Muscle of back (tissue), 11 donors: ENCODE results near the gene MXRA8. TPM values are rescaled to one million over a fixed set of nuclear protein-coding genes. Genes with fewer than 3 reads are reported as not detected.
"Not testable (repeated sequence)": the region's sequence is repeated elsewhere in the genome, so short reads cannot be mapped to it uniquely, and the experiment has no call there.

Experiments used
- DNase-seq, 3 donors: peaks; one replicate each; pipeline versions ENCODE4 v3.0.0 to v3.0.0-alpha.2; 2013
- polyA plus RNA-seq, 10 donors: library from polyadenylated mRNA; unstranded; fragments of 120-200 nt; gene quantifications; one replicate each; pipeline ENCODE4 v1.2.1, GENCODE V29; 2013; ENCODE audit not compliant: insufficient read length in 10 of 10

The MXRA8 gene
- polyA plus RNA-seq, 10 donors, result 52.6 to 111 (median 69.8) TPM

DNA sequence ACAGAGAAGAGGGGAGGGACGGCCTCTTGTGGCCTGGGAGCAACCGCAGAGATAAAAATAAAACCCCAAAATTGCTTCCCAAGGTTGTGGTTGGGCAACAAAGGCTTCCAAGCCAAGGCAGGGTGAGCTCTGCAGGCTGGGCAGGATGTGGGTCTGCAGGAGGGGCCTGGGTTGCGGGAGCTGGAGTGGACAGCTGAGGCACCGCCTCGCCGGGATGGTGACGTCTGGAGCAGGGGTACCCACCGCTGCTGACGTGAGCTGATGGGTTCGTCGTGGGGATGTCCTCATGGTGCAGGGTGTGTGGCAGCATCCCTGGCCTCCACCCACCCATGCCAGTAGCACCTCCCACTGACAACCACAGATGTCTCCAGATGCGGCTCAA is 13.0 kb upstream of the MXRA8 start:
- DNase-seq, result no peak

DNA sequence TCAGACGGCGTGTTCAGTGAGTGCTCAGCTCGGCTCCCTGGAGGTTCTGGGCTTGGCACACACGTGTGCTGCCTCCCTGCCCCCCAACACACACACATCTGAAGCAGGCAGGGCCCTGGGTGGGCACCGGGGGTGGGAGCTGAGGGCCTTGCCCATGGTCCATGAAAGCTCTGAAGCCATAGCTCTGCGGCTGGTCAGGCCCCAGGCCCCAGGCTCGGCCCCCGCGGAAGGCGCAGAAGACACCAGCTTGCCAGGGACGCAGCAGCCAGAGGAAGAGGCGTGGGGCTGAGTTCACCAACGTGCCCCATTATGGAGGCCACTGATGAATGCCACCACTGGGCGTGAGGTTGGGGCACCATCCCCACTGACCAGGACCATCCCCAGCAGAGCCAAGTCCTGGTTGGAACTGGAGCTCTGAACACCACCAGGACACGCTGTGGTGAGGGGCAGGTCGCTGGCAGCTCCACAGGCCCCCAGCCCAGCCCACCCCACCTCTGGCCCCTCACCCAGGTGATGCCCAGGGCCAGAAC is 12.5 kb upstream of the MXRA8 start:
- DNase-seq, result no peak

DNA sequence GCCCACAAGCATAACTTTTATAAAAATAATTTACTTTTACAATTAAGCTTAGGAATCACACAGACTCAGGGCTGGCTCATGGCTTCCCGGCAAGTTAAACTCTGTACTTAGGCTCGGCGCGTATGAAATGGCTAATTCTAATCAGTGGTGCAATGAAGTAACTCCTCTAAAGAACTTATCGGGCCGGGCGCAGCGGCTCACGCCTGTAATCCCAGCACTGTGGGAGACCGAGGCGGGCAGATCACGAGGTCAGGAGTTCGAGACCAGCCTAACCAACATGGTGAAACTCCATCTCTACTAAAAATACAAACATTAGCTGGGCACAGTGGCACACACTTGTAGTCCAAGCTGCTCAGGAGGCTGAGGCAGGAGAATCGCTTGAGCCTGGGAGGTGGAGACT is 11.7 kb upstream of the MXRA8 start:
- not testable (repeated sequence) for DNase-seq

DNA sequence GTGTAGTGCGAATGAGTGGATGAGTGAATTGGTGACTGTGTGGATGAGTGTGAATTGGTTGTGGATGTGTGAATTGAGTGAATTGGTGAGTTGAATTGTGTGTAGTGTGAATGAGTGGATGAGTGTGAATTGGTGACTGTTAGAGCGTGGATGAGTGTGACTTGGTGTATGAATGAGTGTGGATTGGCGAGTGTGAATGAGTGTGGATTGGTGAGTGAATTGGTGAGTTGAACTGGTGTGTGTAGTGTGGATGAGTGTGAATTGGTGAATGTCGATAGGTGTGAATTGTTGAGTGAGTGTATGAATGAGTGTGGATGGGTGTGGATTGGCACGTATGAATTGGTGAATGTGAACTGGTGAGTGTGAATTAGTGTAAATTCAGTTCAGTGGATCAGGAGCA is 9.0 kb upstream of the MXRA8 start:
- no peak for DNase-seq

DNA sequence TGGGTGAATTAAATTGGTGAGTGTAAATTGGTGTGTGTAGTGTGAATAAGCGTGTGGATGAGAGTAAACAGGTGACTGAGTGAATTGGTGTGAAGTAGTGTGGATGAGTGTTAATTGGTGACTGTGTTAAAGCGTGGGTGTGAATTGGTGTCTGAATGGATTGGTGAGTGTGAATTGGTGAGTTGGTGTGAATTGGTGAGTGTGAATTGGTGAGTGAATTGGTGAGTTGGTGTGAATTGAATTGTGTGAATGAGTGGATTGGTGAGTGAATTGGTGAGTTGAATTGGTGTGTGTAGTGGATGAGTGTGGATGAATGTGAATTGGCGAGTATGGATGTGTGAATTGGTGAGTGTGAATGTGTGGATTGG is 8.3 kb upstream of the MXRA8 start:
- no peak for DNase-seq

DNA sequence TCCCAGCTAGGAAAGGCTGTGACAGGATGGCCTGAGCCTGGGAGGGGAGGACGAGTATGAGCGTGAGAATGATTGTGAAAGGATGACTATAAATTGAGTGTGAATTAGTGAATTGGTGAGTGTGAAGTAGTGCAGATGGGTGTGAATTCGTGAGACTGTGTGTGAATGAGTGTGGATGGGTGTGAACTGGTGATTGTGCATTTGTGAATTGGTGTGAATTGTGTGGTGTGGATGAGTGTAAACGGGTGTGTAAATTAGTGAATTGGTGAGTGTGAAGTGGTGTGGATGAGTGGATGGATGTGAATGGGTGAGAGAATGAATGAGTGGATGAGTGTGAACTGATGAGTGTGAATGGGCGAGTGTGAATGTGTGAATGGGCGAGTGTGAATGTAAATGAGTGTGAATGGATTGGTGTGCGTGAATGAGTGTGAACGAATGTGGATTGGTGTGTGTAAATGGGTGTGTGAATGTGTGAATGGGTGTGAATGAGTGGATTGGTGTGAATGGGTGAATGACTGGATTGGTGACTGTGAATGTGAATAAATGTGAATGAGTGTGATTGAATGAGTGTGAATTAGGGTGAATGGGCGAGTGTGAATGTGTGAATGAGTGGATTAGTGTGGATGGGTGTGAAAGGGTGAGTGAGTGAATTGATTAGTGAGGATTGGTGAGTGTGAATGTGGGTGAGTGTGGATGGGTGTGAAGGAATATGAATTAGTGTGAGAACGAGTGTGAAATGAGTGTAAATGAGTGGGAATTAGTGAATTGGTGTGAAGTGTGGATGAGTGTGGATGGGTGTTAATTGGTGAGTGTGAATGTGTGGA is 7.7 kb upstream of the MXRA8 start:
- DNase-seq, result no peak

DNA sequence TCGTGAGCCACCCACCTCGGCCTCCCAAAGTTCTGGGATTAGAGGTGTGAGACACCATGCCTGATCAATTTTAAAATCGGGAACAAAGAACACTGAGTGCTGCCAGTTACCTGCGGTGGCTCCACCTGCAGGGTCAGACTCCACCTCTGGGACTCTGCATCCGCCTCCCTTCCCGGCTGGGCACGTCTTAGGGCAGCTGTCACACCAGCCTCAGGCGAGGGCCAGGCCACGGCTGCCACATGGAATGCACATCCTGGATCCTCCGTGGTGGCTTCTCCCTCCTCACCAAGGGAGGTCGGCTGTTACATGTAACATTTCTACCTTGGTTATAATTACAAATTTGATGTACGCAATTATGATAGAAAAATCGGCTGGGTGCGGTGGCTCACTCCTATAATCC is 5.9 kb upstream of the MXRA8 start:
- no peak for DNase-seq

DNA sequence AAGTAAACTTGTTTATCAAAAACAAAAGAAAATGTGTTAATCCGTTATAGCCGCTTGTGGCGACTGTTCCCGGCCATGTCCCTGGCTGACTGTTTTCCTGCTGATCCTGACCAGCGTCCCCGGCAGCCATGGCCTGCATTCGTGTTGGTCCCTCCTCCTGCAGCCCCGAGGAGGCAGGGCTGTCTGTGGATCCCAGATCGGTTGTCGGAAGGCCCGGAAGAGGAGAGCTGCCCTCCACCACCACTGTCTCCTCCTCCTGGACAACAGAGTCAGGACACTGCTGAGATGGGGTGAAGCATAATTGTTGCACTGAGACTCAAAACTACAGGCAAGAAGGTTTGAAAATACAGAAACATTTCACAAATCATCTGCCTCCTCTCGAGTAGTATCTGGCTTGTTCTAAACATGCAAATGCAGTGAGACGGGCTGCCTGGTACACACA is 3.6 kb upstream of the MXRA8 start:
- DNase-seq, result peak; percentile 65 to 89 (median 78)

DNA sequence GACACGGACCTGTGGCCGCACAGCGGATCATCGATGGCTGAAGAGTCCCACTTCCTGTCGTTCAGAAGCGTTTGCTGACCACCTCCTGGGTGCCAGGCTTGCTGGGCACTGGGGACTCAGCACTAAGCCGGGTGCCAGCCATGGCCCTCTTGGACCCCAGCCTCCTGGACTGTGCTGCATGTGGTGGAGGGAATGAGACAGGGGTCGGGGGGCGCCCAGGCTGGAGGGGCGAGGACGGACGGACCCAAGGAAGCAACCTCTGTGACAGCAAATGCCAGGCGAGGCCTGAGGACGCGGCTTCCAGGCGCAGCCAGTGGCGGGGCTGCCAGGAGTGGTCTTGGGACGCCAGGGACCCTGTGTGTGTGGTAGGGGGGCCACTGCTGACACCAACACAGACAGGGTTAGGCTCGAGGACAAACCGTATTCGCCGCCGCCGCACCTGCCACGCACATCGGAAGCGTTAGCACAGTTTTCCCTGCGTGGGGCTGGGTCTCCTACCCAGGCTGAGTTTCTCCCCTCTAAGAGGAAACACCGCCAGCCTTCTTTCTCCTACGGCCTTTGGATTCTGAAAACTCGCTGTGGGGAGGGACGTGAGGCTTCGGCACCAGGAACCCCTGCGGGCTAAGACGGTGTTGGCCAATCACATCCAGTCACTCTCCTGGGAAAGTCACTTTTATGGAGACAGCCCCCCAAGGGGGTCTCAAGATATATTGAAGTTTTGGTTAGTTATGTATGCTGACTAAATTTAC is 3.1 kb upstream of the MXRA8 start:
- peak in 1 of 3 donors; percentile 49 for DNase-seq

DNA sequence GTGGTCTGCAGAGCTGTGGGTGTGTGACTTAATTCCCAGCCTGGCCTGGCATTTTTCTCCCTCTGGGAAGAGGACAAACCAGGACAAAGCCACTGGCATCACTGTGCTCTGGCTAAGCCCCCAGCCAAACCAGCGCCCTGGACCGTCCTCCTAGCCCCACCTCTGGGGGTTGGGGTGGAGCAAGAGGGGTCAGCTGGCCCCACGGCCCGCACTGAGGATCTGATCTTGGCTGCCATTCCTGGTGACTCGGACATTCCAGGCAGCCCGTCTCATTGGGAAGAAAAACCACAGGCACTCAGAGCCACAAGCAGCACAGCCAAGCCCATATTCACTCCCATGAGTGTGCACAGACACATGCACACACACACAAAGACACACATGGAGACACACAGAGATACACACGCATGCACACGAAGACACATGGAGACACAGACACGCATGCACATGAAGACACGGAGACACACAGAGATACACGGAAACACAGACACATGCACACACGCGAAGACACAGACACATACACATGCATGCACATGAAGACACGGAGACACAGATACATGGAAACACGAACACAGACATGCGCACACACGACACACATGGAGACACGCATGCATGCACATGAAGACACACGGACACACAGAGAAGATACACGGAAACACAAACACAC is 2.3 kb upstream of the MXRA8 start:
- peak; percentile 77 to 86 (median 83) for DNase-seq

DNA sequence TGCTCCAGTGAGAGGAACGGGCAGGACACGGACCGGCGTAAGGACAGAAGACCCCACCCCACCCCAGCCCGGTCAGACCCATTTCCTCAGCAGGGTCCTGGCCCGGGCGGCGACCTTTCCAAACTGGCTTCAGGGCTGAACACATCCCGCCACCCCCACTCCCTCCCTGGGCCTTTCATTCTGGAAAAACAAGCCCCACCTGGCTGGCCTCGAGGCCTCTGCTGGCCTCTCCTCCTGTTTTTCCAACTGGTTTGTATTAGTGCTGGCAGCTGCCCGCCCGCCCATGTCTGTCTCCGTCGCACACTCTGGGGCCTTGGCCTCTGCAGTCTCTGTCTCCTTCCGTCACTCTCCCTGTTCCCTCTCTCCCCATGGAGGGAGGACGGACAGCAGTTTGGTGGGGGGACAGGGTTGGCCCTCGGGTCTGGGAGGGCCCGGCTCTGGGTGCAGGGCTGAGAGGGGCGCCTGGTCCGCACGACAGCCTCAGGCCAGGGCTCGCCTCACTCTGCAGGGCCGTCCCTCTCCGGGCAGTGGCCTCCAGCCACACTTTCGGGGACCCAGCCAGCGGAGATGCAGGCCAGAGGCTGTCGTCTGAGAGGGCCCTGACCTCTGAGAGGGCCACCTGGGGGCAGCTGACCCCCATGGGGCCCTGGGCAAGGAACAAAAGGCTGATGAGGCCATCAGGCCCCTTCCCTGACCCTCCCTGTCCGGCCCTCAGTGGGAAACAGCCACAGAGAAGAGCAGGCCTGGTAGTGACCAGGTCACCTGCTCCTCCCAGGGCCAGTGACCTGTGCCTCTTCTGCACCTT is 1.5 kb upstream of the MXRA8 start:
- DNase-seq, result peak; percentile 64 to 91 (median 78)

DNA sequence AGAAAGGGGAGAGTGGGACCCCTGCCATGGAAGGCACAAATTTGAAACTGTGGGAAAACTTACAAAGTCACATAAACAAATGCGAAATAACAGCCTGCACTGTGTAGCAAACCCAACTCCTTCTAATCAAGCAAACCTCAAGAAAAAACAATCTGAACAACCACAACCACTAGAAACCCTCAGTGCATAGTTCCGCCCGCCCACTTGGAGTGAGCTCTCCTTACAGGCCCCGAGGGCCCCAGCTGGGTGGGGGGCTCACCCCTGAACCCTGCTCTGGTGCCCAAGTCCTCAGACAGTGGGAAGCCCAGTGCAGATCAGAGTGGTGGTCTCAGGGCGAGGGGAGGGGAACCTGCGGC is 931 bp upstream of the MXRA8 start:
- peak; percentile 40 to 72 (median 58) for DNase-seq

DNA sequence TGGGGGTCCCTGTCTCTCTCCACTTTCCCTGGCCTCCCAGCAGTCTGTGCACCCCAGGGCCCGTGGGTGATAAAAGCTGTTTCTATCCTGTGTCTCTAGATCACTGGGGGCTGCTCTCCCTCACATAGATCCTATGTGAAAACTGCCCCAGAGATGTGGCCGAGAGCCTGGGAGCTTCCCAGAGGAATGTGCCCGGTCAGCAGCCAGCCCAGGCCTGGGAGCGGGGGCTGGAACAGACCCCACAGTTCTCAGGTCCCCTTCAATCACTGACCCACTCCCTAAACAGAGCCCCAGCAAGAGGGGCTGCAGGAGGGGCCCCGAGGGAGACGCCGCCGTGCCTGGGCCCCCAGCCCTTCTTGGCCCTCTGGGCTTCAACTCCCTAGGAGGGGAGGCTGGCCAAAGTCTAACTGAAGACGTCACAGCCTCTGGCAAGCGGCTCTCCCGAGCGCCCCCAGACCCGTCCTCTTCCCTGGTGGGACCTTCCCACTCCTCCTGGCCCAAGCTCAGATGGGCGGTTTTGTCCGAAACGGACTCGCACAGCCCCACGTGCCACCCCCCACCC is 403 bp downstream of the MXRA8 start:
- peak in 1 of 3 donors; percentile 62 for DNase-seq

DNA sequence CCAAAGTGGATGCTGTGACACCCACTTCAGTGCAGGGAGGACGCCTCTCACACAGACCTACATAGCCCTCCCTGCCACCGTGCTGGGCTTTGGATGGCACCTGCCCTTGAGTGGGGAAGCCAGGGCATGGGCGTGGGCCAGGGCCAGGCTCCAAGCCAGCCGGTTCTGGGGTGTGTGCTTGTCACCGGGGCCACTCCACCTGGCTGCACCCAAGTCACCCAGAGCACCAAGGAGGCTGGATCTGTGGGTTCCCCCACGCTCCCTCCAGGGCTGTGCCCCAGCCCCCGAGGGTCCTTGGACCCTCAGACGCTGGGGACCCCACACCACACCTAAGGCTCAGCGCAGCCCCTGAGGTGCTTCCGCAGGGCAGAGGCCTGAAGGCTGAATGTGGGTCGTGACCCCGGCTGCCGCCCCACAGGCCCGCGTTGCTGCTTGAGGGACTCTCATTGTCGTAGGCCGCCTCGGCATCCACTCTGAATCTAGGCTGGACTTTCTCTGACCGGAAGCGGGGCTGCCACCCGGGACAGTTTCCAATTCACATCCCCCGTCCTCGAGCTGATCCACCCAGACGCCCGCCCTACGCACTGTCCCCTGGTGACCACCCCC is 1.5 kb downstream of the MXRA8 start:
- DNase-seq, result no peak

DNA sequence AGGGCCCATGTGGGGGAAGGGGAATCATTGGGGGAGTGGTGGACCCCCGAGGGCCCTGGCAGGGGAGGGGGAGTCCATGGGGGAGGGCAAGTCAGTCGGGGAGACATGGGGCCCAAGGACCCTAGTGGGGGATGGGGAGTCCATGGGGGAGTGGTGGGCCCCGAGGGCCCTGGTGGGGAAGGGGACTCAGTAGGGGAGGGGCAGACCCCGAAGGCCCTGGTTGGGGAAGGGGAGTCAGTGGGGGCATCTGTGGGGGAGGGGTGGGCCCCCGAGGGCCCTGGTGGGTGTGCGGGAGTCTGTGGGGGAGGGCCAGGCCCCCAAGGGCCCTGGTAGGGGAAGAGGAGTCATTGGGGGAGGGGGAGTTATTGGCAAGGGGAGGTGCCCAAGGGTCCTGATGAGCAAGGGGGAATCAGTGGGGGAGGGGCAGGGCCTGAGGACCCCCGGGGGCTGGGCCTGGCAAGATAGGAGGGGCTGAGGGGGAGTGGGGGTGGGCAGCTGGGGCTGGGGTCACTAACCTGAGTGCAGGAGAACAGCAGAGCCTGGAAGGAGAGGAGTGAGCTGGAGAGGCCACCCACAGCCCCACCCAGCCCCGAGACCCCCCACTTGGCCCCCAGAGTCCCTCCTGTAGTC is 2.1 kb downstream of the MXRA8 start:
- no peak for DNase-seq

DNA sequence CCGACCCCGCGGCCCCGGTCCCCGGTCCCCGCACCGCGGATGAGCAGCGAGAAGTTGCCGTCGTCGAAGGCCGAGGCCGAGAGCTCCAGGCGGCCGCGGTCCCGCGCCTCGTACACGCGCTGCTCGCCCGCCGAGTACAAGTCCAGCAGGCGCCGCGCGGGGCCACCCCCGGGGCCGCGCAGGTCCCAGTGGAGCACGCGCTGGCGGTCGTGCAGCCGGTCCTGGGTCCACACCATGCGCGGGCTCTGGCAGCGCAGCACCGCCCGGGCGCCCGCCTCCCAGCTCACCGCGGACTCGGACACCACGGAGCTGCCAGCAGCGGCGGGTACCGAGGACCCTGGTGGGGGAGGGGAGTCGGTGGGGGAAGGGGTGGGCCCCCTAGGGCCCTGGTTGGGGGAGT is 2.9 kb downstream of the MXRA8 start:
- no peak for DNase-seq

DNA sequence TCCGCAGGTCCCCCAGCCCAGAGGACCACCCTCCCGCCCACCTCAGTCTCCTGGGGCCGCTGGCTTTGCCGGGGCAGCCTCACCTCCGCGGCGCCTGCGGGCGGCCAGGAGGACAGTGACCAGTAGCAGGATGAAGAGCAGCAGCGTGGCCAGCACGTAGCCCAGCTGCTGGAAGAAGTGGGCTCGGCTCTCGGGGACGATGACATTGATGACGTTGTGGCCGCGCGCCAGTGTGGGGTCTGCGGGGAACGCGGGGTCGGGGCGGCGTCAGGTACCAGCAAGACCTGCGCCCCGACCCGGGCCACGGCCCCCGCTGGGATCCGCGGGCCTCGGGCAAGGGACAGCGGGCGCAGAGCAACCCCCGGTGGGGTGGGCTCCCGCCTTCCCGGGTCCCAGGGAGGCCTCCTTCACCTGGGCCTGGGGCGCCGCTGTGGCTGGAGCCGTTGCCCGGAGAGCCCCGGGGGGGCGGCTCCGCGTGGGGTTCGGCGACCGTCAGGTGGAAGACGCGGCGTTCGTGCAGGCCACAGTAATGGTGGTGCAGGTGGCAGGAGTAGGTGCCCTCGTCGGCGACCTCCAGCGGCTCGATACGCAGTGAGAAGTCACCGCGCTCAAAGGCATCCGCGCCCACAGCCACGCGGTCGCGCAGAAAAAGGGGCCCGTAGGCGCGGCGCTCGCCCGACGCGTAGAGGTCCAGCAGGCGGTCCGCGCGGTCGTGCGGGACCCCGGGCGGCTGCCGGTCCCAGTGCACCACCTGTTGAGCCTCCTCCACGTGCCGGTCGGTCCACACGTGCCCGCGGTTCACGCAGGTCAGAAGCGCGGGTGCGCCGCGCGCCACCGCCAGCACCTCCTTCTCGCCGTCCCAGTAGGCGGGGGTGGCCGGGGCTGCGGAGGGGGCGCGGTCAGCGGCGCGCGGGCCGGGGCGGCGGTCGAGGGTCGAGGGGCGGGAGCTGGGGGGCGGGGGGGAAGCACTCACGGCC is 3.8 kb downstream of the MXRA8 start:
- no peak for DNase-seq

DNA sequence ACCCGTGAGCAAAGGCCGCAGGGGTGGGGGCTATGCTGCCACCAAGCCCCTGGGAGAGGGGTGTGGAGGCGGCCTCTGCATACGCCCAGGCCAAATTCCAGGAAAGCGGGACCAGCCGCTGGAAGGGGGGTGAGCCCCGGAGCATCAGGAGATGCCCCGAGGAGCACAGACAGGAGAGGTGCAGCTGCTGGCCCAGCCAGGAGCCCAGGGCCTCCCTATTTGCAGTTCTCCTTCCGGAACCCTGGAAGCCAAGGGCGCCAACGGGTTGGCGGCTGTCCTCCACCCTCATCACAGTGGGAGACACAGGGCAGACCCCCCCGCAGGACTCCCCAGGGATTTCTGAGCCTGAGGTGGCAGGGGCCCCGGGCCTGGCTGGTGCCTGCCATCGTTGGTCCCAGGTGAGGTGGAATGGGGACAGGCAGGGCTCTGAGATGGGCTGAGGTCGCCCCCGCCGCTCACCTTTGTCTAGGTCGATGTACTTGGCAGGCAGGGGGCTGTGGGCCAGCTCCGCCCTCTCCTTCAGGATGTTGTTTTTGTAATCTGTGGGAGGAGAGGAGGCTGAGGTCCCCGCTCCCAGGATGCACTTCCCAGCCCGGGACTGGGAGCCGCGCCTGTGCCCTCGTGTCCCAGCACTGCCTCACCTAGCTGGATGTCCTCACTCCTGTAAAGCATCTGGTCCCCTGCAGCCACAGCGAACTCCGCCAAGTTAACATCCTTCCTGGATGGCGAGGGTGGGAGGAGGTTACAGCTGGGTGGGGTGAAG is 4.8 kb downstream of the MXRA8 start:
- no peak for DNase-seq
